Activated CD4-positive, alpha-beta memory T cell treated with anti-CD3 and anti-CD28 coated beads for 36 hours (primary cell): ENCODE measurements around the gene GP2. TPM values are rescaled to one million over a fixed set of nuclear protein-coding genes. Genes with fewer than 3 reads are reported as not detected.
"Not testable (repeated sequence)": the region's sequence is repeated elsewhere in the genome, so short reads cannot be mapped to it uniquely, and the experiment has no call there.

Experiments used
- CTCF ChIA-PET: fragments of 350-600 bp; sonication (Branson Sonifier 250); formaldehyde crosslinking; loops from one replicate; lab custom pipeline; 2021; ENCODE audit warnings: antibody characterized with exemption, inconsistent platforms; lab: Charles Lee
- POLR2A ChIA-PET: fragments of 350-600 bp; sonication (Branson Sonifier 250); formaldehyde crosslinking; loops from one replicate; lab custom pipeline; 2021; ENCODE audit warnings: antibody characterized with exemption; lab: Charles Lee
- DNase-seq: peaks from one replicate; pipeline ENCODE4 v3.0.0-alpha.2; 2020
- H3K27ac Mint-ChIP-seq: one replicate; pipeline ENCODE4 v1.8.0; 2021; ENCODE audit warnings: mixed read lengths
- H3K27me3 Mint-ChIP-seq: one replicate; pipeline ENCODE4 v1.8.0; 2021; ENCODE audit warnings: mixed read lengths
- H3K36me3 Mint-ChIP-seq: one replicate; pipeline ENCODE4 v1.8.0; 2021; ENCODE audit warnings: mixed read lengths
- H3K4me1 Mint-ChIP-seq: one replicate; pipeline ENCODE4 v1.8.0; 2021; ENCODE audit warnings: low read depth, mixed read lengths
- H3K4me3 Mint-ChIP-seq: one replicate; pipeline ENCODE4 v1.8.0; 2021; ENCODE audit warnings: mild to moderate bottlenecking, mixed read lengths
- H3K9me3 Mint-ChIP-seq: one replicate; pipeline ENCODE4 v1.8.0; 2021; ENCODE audit warnings: mixed read lengths
- intact Hi-C: fragments of 100-400 bp; cut with micrococcal nuclease; formaldehyde crosslinking; loops from one replicate; pipeline ENCODE4 v1.15.1; 2023
- total RNA-seq, 2 experiments: library from RNA; stranded (reverse); gene quantifications; one replicate each; pipeline ENCODE4 v1.2.3, GENCODE V29; 2021

GP2 gene
- total RNA-seq, 2 experiments from 2014 or later = not detected

- no peak for DNase-seq
- H3K4me3 Mint-ChIP-seq = no peak overlapping the region
- no peaks in the 10 kb centered on the region for H3K9me3 Mint-ChIP-seq
- POLR2A ChIA-PET = no interaction called here
- no peak overlapping the region for H3K27ac Mint-ChIP-seq
- H3K36me3 Mint-ChIP-seq = no peaks in the 10 kb centered on the region
- intact Hi-C loops = no loop called here
- H3K4me1 Mint-ChIP-seq = no peaks in the 10 kb centered on the region
- no peaks in the 10 kb centered on the region for H3K27me3 Mint-ChIP-seq
- CTCF ChIA-PET = interaction anchor here (1.4 kb wide), 1 partner anchor 62 kb away, joined by 3 read pairs; no protein-coding TSS in a partner anchor
Observed at GRCh38 chr16:20322696-20323095, 4.6 kb downstream of the GP2 start.

- no peak for DNase-seq
- ChIA-PET POLR2A (no interaction called here), CTCF (no interaction called here)
- Mint-ChIP-seq H3K36me3 (no peaks in the 10 kb centered on the region), H3K27me3 (no peaks in the 10 kb centered on the region), H3K27ac (no peak overlapping the region), H3K4me1 (no peaks in the 10 kb centered on the region), H3K9me3 (no peaks in the 10 kb centered on the region), H3K4me3 (no peak overlapping the region)
- intact Hi-C loops = no loop called here
Observed at GRCh38 chr16:20321671-20322070, 5.6 kb downstream of the GP2 start.

DNA sequence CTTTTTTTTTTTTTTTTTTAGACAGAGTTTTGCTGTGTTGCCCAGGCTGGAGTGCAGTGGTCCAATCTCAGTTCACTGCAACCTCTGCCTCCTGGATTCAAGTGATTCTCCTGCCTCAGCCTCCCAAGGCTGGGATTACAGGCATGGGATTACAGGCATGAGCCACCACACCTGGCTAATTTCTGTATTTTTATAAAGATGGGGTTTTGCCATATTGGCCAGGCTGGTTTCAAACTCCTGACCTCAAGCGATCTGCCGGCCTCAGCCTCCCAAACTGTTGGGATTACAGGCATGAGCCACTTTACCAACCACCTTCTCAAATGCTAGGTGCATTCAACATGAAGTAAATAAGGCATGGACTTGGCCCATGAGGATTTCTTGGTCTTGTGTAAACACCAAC is 6.3 kb downstream of the GP2 start:
- H3K4me3 Mint-ChIP-seq, DNase-seq, H3K9me3 Mint-ChIP-seq, H3K36me3 Mint-ChIP-seq, CTCF ChIA-PET, H3K27me3 Mint-ChIP-seq, intact Hi-C loops, POLR2A ChIA-PET, H3K4me1 Mint-ChIP-seq, H3K27ac Mint-ChIP-seq: not testable (repeated sequence)

DNA sequence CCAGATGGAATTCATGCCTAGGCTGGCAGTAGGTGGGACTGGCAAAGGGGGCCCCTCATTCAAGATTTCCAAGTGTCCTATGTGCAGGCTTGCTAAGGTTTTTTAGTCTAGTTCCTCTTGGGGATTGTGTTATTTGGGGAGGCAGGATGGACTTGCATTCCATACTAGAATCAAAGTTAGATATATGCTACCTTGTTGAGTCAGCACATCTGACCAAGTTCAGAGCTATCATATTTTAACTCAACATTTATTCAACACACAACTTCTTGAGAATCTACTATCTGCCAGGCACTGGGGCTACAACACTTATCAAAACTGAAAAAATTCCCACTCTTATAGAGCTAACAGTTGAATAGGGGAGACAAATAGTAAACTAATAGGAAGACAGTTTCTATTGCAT is 6.7 kb downstream of the GP2 start:
- H3K4me3 Mint-ChIP-seq = no peak overlapping the region
- intact Hi-C loops = no loop called here
- no peaks in the 10 kb centered on the region for H3K4me1 Mint-ChIP-seq
- H3K27me3 Mint-ChIP-seq = no peaks in the 10 kb centered on the region
- ChIA-PET POLR2A (no interaction called here), CTCF (no interaction called here)
- H3K27ac Mint-ChIP-seq = no peak overlapping the region
- H3K36me3 Mint-ChIP-seq = no peaks in the 10 kb centered on the region
- no peaks in the 10 kb centered on the region for H3K9me3 Mint-ChIP-seq
- DNase-seq = no peak

DNA sequence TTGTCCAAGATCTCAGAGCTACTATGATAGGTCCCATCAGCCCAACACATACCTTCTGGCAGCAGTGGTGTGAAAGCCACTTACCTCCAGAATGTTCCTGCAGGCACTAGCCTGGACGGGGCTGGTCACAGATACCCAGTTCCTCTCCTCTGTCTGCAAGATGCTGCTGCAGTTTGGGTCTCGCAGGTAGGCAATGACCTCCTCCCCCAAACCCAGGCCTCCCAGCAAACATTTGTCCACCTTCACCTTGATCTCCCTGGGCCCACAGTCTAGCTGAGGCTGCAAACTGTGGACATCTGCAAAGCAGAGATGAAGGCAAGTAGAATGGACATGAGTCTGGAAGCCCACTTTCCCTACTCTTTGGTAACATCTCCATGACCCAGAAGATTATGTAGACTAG is 7.1 kb downstream of the GP2 start:
- ChIA-PET POLR2A (no interaction called here), CTCF (no interaction called here)
- H3K36me3 Mint-ChIP-seq = no peaks in the 10 kb centered on the region
- H3K4me1 Mint-ChIP-seq = no peaks in the 10 kb centered on the region
- H3K27ac Mint-ChIP-seq = no peak overlapping the region
- no peaks in the 10 kb centered on the region for H3K9me3 Mint-ChIP-seq
- no peak overlapping the region for H3K4me3 Mint-ChIP-seq
- DNase-seq = no peak
- intact Hi-C loops = no loop called here
- no peaks in the 10 kb centered on the region for H3K27me3 Mint-ChIP-seq

DNA sequence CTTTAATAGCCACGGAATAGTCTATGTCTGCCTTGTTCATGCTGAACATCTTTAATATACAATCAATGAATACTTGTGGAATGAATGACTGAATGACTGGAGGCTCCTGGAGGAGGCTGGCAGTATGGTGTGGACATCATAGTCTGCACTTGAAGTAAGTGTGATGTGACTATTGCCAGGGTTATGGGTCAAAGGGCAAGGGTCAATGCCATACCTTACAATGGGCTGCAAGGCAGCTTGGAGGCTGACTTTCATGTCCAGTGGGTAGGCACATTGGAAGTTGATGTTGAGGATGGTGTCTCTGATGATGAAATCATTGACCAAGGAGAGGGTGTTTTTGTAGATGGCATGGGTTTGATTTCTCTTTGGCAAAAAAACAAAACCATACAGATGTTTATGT is 7.9 kb downstream of the GP2 start:
- intact Hi-C loops = no loop called here
- H3K36me3 Mint-ChIP-seq = no peaks in the 10 kb centered on the region
- ChIA-PET POLR2A (no interaction called here), CTCF (no interaction called here)
- peaks cover 2% of the 10 kb centered on the region for H3K27me3 Mint-ChIP-seq
- DNase-seq = no peak
- no peak overlapping the region for H3K27ac Mint-ChIP-seq
- no peak overlapping the region for H3K4me3 Mint-ChIP-seq
- no peaks in the 10 kb centered on the region for H3K9me3 Mint-ChIP-seq
- H3K4me1 Mint-ChIP-seq = no peaks in the 10 kb centered on the region

DNA sequence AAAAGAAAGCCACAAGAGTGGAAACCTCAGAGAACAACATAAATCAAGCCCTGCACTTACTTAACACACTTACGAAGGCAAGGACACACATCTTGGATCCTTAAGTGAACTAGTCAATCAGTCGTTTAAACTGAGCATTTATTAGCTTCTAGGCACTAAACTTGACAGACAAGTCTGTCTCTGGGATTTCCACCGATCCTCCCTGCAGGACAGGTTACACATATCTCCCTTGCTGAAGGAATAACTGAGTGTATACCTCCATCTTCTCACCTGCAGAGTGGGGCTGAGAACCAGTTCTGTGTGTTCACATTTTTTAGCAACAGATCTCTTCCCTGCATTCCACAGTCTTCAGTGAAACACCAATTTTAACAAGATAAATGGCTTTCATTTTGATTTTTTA is 8.9 kb downstream of the GP2 start:
- H3K27me3 Mint-ChIP-seq = peaks cover 3% of the 10 kb centered on the region
- H3K4me1 Mint-ChIP-seq = no peaks in the 10 kb centered on the region
- no peak overlapping the region for H3K4me3 Mint-ChIP-seq
- CTCF ChIA-PET = no interaction called here
- DNase-seq = no peak
- intact Hi-C loops = no loop called here
- POLR2A ChIA-PET = no interaction called here
- H3K36me3 Mint-ChIP-seq = no peaks in the 10 kb centered on the region
- no peak overlapping the region for H3K27ac Mint-ChIP-seq
- H3K9me3 Mint-ChIP-seq = no peaks in the 10 kb centered on the region

GRCh38 chr16:20318006-20318405 is 9.3 kb downstream of the GP2 start:
- peaks cover 3% of the 10 kb centered on the region for H3K27me3 Mint-ChIP-seq
- no peak overlapping the region for H3K4me3 Mint-ChIP-seq
- intact Hi-C loops = no loop called here
- ChIA-PET CTCF (interaction anchor here (1.0 kb wide), 1 partner anchor 17 kb away, joined by 3 read pairs; no protein-coding TSS in a partner anchor), POLR2A (no interaction called here)
- no peak overlapping the region for H3K27ac Mint-ChIP-seq
- no peak for DNase-seq
- no peaks in the 10 kb centered on the region for H3K4me1 Mint-ChIP-seq
- H3K36me3 Mint-ChIP-seq = no peaks in the 10 kb centered on the region
- H3K9me3 Mint-ChIP-seq = no peaks in the 10 kb centered on the region

- CTCF ChIA-PET = interaction anchor here (1.0 kb wide), 1 partner anchor 16 kb away, joined by 3 read pairs; no protein-coding TSS in a partner anchor
- intact Hi-C loops = no loop called here
- no peak for DNase-seq
- H3K27ac Mint-ChIP-seq = no peak overlapping the region
- no peaks in the 10 kb centered on the region for H3K9me3 Mint-ChIP-seq
- no peak overlapping the region for H3K4me3 Mint-ChIP-seq
- POLR2A ChIA-PET = no interaction called here
- no peaks in the 10 kb centered on the region for H3K4me1 Mint-ChIP-seq
- no peaks in the 10 kb centered on the region for H3K36me3 Mint-ChIP-seq
- H3K27me3 Mint-ChIP-seq = peaks cover 3% of the 10 kb centered on the region
Observed at GRCh38 chr16:20317117-20317516, 10.2 kb downstream of the GP2 start.

- CTCF ChIA-PET = no interaction called here
Observed at GRCh38 chr16:20316715-20317114, 10.6 kb downstream of the GP2 start.

DNA sequence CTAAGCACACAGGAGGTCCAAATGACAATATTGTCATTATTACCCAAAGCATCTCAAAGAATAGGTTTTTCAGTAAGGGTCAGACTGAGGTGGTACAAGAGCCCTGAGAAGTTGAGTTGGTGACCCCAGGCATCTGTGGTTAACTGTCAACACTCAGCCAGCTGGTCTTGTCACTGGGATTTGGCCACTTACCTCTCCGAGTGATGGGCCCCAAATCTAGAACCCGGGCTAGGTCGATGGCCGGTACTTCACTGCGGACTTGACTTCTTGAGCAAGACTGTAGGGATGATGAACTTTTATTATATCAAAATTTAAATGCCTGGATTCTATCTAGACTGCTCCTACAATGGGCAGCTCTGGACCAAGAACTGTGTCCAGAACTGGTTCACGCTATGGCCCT is 11.5 kb downstream of the GP2 start:
- Mint-ChIP-seq H3K4me1 (no peaks in the 10 kb centered on the region), H3K36me3 (no peaks in the 10 kb centered on the region), H3K4me3 (no peak overlapping the region), H3K27me3 (peaks cover 3% of the 10 kb centered on the region), H3K9me3 (peaks cover 3% of the 10 kb centered on the region), H3K27ac (no peak overlapping the region)
- intact Hi-C loops = no loop called here
- DNase-seq = no peak
- POLR2A ChIA-PET = no interaction called here
- CTCF ChIA-PET = no interaction called here

More at GRCh38 chr16:20316715-20317114, 10.6 kb downstream of the GP2 start:
- POLR2A ChIA-PET = no interaction called here
- no peak for DNase-seq
- peaks cover 3% of the 10 kb centered on the region for H3K27me3 Mint-ChIP-seq
- intact Hi-C loops = no loop called here
- H3K27ac Mint-ChIP-seq = no peak overlapping the region
- no peaks in the 10 kb centered on the region for H3K4me1 Mint-ChIP-seq
- H3K4me3 Mint-ChIP-seq = no peak overlapping the region
- no peaks in the 10 kb centered on the region for H3K9me3 Mint-ChIP-seq
- H3K36me3 Mint-ChIP-seq = no peaks in the 10 kb centered on the region

GRCh38 chr16:20314575-20314974 is 12.7 kb downstream of the GP2 start:
- ChIA-PET CTCF (no interaction called here), POLR2A (no interaction called here)
- H3K27ac Mint-ChIP-seq = no peak overlapping the region
- H3K9me3 Mint-ChIP-seq = peaks cover 3% of the 10 kb centered on the region
- intact Hi-C loops = no loop called here
- H3K36me3 Mint-ChIP-seq = no peaks in the 10 kb centered on the region
- no peak for DNase-seq
- H3K4me3 Mint-ChIP-seq = no peak overlapping the region
- H3K27me3 Mint-ChIP-seq = peaks cover 3% of the 10 kb centered on the region
- H3K4me1 Mint-ChIP-seq = no peaks in the 10 kb centered on the region

- Mint-ChIP-seq H3K27me3 (peaks cover 3% of the 10 kb centered on the region), H3K27ac (no peak overlapping the region), H3K36me3 (no peaks in the 10 kb centered on the region), H3K4me3 (no peak overlapping the region), H3K9me3 (peaks cover 3% of the 10 kb centered on the region), H3K4me1 (no peaks in the 10 kb centered on the region)
- ChIA-PET POLR2A (no interaction called here), CTCF (no interaction called here)
- intact Hi-C loops = no loop called here
- DNase-seq = no peak
Observed at GRCh38 chr16:20313741-20314140, 13.6 kb downstream of the GP2 start.
